Astrocyte (in vitro differentiated cells and primary cell): Measurements from ENCODE around the gene CCDC88B. TPM values are rescaled to one million over a fixed set of nuclear protein-coding genes. Genes with fewer than 3 reads are reported as not detected.

Experiments
- DNase-seq: peaks from one replicate; pipeline ENCODE4 v3.0.0-alpha.2; 2010; ENCODE audit warnings: low read depth
- FAIRE-seq: peaks from 2 replicates; lab custom pipeline; 2011; peaks lifted over from hg19 to GRCh38; lab: Jason Lieb, UNC
- H2AFZ ChIP-seq: 2 replicates; pipeline ENCODE4 v1.6.0; 2012; ENCODE audit warnings: low read depth, low read length, inconsistent platforms
- H3K27ac ChIP-seq: 2 replicates; pipeline ENCODE4 v1.5.1; 2011; ENCODE audit warnings: low read depth, low read length, inconsistent platforms
- H3K27me3 ChIP-seq: 2 replicates; pipeline ENCODE4 v1.6.0; 2011; ENCODE audit warnings: low read length, inconsistent platforms; ENCODE audit not compliant: insufficient read depth
- H3K36me3 ChIP-seq: 2 replicates; pipeline ENCODE4 v1.5.1; 2011; ENCODE audit warnings: low read length, inconsistent platforms; ENCODE audit not compliant: insufficient read depth
- H3K4me1 ChIP-seq: 2 replicates; pipeline ENCODE4 v1.5.1; 2011; ENCODE audit warnings: low read length, inconsistent platforms; ENCODE audit not compliant: insufficient read depth
- H3K4me2 ChIP-seq: 2 replicates; pipeline ENCODE4 v1.6.0; 2012; ENCODE audit warnings: low read length, inconsistent platforms
- H3K4me3 ChIP-seq: 2 replicates; pipeline ENCODE4 v1.5.1; 2011; ENCODE audit warnings: low read depth, mild to moderate bottlenecking, low read length, inconsistent platforms; ENCODE audit not compliant: insufficient read depth
- H3K79me2 ChIP-seq: 2 replicates; pipeline ENCODE4 v1.6.0; 2012; ENCODE audit warnings: mild to moderate bottlenecking, low read length, inconsistent platforms; ENCODE audit not compliant: insufficient read depth
- H3K9ac ChIP-seq: 2 replicates; pipeline ENCODE4 v1.6.0; 2012; ENCODE audit warnings: mild to moderate bottlenecking, low read length, inconsistent platforms
- H3K9me3 ChIP-seq: 2 replicates; pipeline ENCODE4 v1.5.1; 2012; ENCODE audit warnings: low read depth, mild to moderate bottlenecking, low read length, inconsistent platforms; ENCODE audit not compliant: insufficient read depth
- H4K20me1 ChIP-seq: 2 replicates; pipeline ENCODE4 v1.6.0; 2012; ENCODE audit warnings: low read length, inconsistent platforms; ENCODE audit not compliant: insufficient read depth
- H3K27ac Mint-ChIP-seq: one replicate; pipeline ENCODE4 v1.8.0; 2021; ENCODE audit warnings: mild to moderate bottlenecking, mixed read lengths; ENCODE audit not compliant: unreplicated experiment
- H3K27me3 Mint-ChIP-seq: one replicate; pipeline ENCODE4 v1.8.0; 2021; ENCODE audit warnings: low read depth, mixed read lengths; ENCODE audit not compliant: unreplicated experiment
- H3K36me3 Mint-ChIP-seq: one replicate; pipeline ENCODE4 v1.8.0; 2021; ENCODE audit warnings: low read depth, mixed read lengths; ENCODE audit not compliant: unreplicated experiment
- H3K4me1 Mint-ChIP-seq: one replicate; pipeline ENCODE4 v1.8.0; 2021; ENCODE audit warnings: low read depth, mixed read lengths; ENCODE audit not compliant: unreplicated experiment
- H3K4me3 Mint-ChIP-seq: one replicate; pipeline ENCODE4 v1.8.0; 2021; ENCODE audit warnings: mild to moderate bottlenecking, moderate library complexity, mixed read lengths; ENCODE audit not compliant: unreplicated experiment
- H3K9me3 Mint-ChIP-seq: one replicate; pipeline ENCODE4 v1.8.0; 2021; ENCODE audit warnings: mild to moderate bottlenecking, mixed read lengths; ENCODE audit not compliant: unreplicated experiment
- EZH2 ChIP-seq: IDR thresholded peaks from 2 replicates; pipeline ENCODE4 v1.6.1; 2012; ENCODE audit warnings: mild to moderate bottlenecking, low read length, inconsistent platforms; ENCODE audit not compliant: insufficient read depth
- total RNA-seq: library from RNA; stranded (reverse); gene quantifications from 2 replicates; pipeline ENCODE4 v1.2.1, GENCODE V29; 2021
- TF ChIP-seq, protein P1 (sequence below): IDR thresholded peaks from 2 replicates; pipeline ENCODE4 v1.5.1; 2011; ENCODE audit warnings: low read depth, mild to moderate bottlenecking, inconsistent platforms, low read length, moderate library complexity; ENCODE audit not compliant: insufficient read depth

CCDC88B gene
- total RNA-seq, 1 donor from 2014 or later = 1.2 TPM

DNA sequence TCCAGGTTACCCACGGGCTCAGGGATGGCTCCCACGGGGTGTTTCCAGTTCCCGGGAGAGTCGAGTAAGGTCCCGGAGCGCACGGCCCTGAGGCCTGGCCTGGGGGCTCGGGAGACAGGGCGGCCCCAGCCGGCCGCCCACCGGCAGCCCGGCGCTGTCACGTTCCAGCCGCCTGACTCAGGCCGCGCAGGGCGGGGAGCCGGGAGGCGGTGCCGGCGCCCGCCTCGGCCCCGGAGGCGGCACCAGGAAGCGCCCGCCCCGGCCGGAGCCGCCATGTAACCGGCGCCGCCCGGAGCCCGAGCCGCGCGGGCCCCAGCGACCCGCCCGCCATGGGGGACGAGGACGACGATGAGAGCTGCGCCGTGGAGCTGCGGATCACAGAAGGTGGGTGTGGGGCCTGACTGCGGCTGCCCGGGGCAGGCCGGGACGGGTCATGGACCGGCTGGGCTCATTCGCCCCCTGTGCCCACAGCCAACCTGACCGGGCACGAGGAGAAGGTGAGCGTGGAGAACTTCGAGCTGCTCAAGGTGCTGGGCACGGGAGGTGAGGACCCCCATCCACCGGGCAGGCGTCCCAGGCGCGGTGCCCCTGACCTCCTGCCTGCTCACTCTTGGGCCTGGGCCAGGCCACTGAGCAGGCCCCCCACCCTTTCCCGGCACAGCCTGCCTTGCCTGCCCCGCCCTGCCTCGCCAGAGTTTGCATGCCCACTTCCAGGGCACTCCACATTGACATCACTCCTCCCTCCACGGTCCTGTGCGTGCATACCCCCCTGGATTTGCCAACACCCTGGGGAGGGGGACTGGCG is 19.1 kb downstream of the CCDC88B start, which contains the start of gene RPS6KA4:
RPS6KA4 (plus strand) TSS at position 256 of the 805 bp plus-strand sequence; CDS start at position 330, 74 bp downstream.
- no peaks in the 10 kb centered on the region for H3K27me3 ChIP-seq
- peak; percentile 36 for DNase-seq
- peak within 1 kb of the TSS; percentile 88 for H3K9ac ChIP-seq
- TF ChIP-seq, protein P1, sequence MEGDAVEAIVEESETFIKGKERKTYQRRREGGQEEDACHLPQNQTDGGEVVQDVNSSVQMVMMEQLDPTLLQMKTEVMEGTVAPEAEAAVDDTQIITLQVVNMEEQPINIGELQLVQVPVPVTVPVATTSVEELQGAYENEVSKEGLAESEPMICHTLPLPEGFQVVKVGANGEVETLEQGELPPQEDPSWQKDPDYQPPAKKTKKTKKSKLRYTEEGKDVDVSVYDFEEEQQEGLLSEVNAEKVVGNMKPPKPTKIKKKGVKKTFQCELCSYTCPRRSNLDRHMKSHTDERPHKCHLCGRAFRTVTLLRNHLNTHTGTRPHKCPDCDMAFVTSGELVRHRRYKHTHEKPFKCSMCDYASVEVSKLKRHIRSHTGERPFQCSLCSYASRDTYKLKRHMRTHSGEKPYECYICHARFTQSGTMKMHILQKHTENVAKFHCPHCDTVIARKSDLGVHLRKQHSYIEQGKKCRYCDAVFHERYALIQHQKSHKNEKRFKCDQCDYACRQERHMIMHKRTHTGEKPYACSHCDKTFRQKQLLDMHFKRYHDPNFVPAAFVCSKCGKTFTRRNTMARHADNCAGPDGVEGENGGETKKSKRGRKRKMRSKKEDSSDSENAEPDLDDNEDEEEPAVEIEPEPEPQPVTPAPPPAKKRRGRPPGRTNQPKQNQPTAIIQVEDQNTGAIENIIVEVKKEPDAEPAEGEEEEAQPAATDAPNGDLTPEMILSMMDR = no peak
- TF ChIP-seq EZH2 = no peak
- peaks cover 35% of the 10 kb centered on the region for H3K4me1 ChIP-seq
- H3K9me3 ChIP-seq = no peaks in the 10 kb centered on the region
- Mint-ChIP-seq H3K4me3 (peak within 1 kb of the TSS; percentile 92), H3K36me3 (peaks cover 8% of the 10 kb centered on the region), H3K4me1 (peaks cover 11% of the 10 kb centered on the region), H3K27ac (peak within 1 kb of the TSS; percentile 69), H3K27me3 (no peaks in the 10 kb centered on the region), H3K9me3 (no peaks in the 10 kb centered on the region)
- peak within 1 kb of the TSS; percentile 100 for H3K4me2 ChIP-seq
- peaks cover 23% of the 10 kb centered on the region for H3K79me2 ChIP-seq
- FAIRE-seq = no peak
- H3K4me3 ChIP-seq = peak within 1 kb of the TSS; percentile 70
- peak within 1 kb of the TSS; percentile 99 for H2AFZ ChIP-seq
- H3K27ac ChIP-seq = peak within 1 kb of the TSS; percentile 76
- peaks cover 21% of the 10 kb centered on the region for H4K20me1 ChIP-seq
- H3K36me3 ChIP-seq = peaks cover 18% of the 10 kb centered on the region

DNA sequence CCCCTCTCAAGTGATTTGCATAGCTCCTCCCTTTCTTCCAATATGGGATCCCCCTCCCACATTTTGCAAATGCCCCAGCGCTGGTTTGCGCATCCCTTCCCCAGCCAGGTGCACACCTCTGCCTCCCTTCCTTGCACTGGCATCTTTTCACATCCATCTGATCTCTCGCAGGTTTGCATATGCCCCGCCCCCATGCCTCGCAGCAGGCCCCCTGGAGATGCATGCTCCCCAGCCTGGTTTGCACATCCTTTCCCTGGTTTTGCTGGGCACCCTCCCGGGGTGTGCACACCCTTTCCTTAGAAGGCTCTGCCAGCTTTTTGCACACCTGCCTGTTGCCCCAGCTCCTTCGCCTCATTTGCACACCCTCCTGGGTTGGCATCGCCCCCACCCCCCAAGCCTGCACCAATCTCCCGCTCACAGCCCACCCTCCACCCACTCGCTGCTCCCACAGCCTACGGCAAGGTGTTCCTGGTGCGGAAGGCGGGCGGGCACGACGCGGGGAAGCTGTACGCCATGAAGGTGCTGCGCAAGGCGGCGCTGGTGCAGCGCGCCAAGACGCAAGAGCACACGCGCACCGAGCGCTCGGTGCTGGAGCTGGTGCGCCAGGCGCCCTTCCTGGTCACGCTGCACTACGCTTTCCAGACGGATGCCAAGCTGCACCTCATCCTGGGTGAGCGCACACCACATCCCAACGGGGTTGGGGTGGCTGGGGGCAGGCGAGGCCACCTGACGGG is 19.9 kb downstream of the CCDC88B start:
- Histone ChIP-seq H3K27ac (no peak overlapping the region), H2AFZ (peak overlapping the region; percentile 99), H3K4me2 (peak overlapping the region; percentile 100), H3K4me1 (peaks cover 33% of the 10 kb centered on the region), H3K4me3 (peak overlapping the region; percentile 70), H4K20me1 (peaks cover 22% of the 10 kb centered on the region), H3K79me2 (peaks cover 23% of the 10 kb centered on the region), H3K27me3 (no peaks in the 10 kb centered on the region), H3K36me3 (peaks cover 22% of the 10 kb centered on the region), H3K9me3 (no peaks in the 10 kb centered on the region), H3K9ac (peak overlapping the region; percentile 88)
- peaks cover 8% of the 10 kb centered on the region for H3K36me3 Mint-ChIP-seq
- no peak for FAIRE-seq
- no peak for DNase-seq
- peak overlapping the region; percentile 92 for H3K4me3 Mint-ChIP-seq
- TF ChIP-seq EZH2 = no peak
- H3K9me3 Mint-ChIP-seq = no peaks in the 10 kb centered on the region
- no peaks in the 10 kb centered on the region for H3K27me3 Mint-ChIP-seq
- peaks cover 11% of the 10 kb centered on the region for H3K4me1 Mint-ChIP-seq
- peak overlapping the region; percentile 69 for H3K27ac Mint-ChIP-seq

DNA sequence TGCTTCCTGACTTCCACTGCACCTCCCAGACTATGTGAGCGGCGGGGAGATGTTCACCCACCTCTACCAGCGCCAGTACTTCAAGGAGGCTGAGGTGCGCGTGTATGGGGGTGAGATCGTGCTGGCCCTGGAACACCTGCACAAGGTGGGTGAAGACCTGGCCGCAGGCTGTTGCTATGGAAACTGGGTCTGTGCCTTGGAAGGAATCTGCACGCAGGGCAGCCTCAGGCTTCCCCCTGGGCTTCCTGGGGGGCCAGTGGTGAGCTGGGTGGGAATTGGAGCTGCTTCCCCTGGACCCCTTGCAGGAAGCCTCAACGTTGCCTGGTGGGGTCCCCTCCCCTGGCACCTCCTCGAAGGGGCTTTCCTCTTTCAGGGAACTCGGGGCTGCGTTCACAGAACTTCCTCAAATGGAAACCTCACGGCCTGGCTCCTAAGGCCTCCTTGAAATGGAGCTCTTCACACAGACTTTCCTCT is 20.5 kb downstream of the CCDC88B start:
- Mint-ChIP-seq H3K4me3 (peak overlapping the region; percentile 92), H3K27ac (no peak overlapping the region), H3K36me3 (peaks cover 10% of the 10 kb centered on the region), H3K9me3 (no peaks in the 10 kb centered on the region), H3K27me3 (no peaks in the 10 kb centered on the region), H3K4me1 (peaks cover 11% of the 10 kb centered on the region)
- Histone ChIP-seq H3K36me3 (peaks cover 23% of the 10 kb centered on the region), H3K4me3 (peak overlapping the region; percentile 70), H3K27ac (no peak overlapping the region), H3K9me3 (no peaks in the 10 kb centered on the region), H3K9ac (no peak overlapping the region), H3K27me3 (no peaks in the 10 kb centered on the region), H2AFZ (no peak overlapping the region), H3K4me2 (peak overlapping the region; percentile 100), H4K20me1 (peaks cover 24% of the 10 kb centered on the region), H3K79me2 (peaks cover 23% of the 10 kb centered on the region), H3K4me1 (peaks cover 27% of the 10 kb centered on the region)
- DNase-seq (no peak), FAIRE-seq (no peak)
- TF ChIP-seq EZH2 = no peak
- TF ChIP-seq, protein P1 = no peak
